GM13977 (cell line): ENCODE data around the gene ATP5PO.

Experiments
- DNase-seq: peaks from one replicate; pipeline ENCODE4 v3.0.0; 2012; ENCODE audit warnings: low spot score
- CTCF ChIP-seq: IDR thresholded peaks from 2 replicates; pipeline ENCODE4 v1.5.1; 2012; ENCODE audit warnings: mild to moderate bottlenecking, control low read depth; ENCODE audit not compliant: insufficient read depth; ENCODE audit errors: extremely low read depth, missing control alignments
- in situ Hi-C: fragments of 300-500 bp; cut with MboI; formaldehyde crosslinking; loops from one replicate; pipeline ENCODE4 v1.12.0; 2022; ENCODE audit warnings: low sequenced_read_pairs, low pct_unique_long_range_greater_than_20kb, mixed read lengths, inconsistent platforms; ENCODE audit not compliant: unreplicated experiment

Gene ATP5PO

GRCh38 chr21:33895356-33895755 is 20.2 kb downstream of the ATP5PO start:
- DNase-seq: no peak
- TF ChIP-seq CTCF: no peak
- in situ Hi-C loops: no loop called here

- peak; percentile 55 for TF ChIP-seq CTCF
- in situ Hi-C loops: no loop called here
- peak; percentile 77 for DNase-seq
Observed at GRCh38 chr21:33894736-33895288, 20.8 kb downstream of the ATP5PO start.

GRCh38 chr21:33893917-33894316 is 21.7 kb downstream of the ATP5PO start:
- no peak for TF ChIP-seq CTCF
- in situ Hi-C loops: no loop called here
- no peak for DNase-seq

GRCh38 chr21:33892853-33893252 is 22.8 kb downstream of the ATP5PO start:
- in situ Hi-C loops: no loop called here
- no peak for DNase-seq
- no peak for TF ChIP-seq CTCF

GRCh38 chr21:33890187-33890586 is 25.4 kb downstream of the ATP5PO start:
- no peak for TF ChIP-seq CTCF
- DNase-seq: no peak
- in situ Hi-C loops: no loop called here

GRCh38 chr21:33886321-33886720 is 29.3 kb downstream of the ATP5PO start:
- no peak for TF ChIP-seq CTCF
- DNase-seq: no peak
- in situ Hi-C loops: no loop called here

- in situ Hi-C loops: no loop called here
- no peak for TF ChIP-seq CTCF
- DNase-seq: no peak
Observed at GRCh38 chr21:33885172-33885514, 30.5 kb downstream of the ATP5PO start.
